ENCODE data around the gene KLRC2. TPM values are rescaled to one million over a fixed set of nuclear protein-coding genes. Genes with fewer than 3 reads are reported as not detected.

The KLRC2 gene
- total and polyA plus RNA-seq, 2 experiments from 2014 or later = not detected

GRCh38 chr12:10386857-10387256 lies 49.0 kb downstream of the KLRC2 start (continued):
- TF ChIP-seq REST (IDR thresholded peaks at IDR 0.05; ENCODE audit: unreplicated experiment) (no peak), ZNF462 (CRISPR knock-in tag; IDR thresholded peaks at IDR 0.05) (no peak), NANOG (IDR thresholded peaks at IDR 0.05; ENCODE audit: borderline replicate concordance) (no peak), STAT1 (IDR thresholded peaks at IDR 0.05; ENCODE audit: unreplicated experiment) (no peak), CREB1 (CRISPR knock-in tag; IDR thresholded peaks at IDR 0.05; ENCODE audit: low read depth) (no peak)

GRCh38 chr12:10385166-10385613 lies 50.6 kb downstream of the KLRC2 start:
- DNase-seq (ENCODE audit: low spot score) = no peak
- TF ChIP-seq CTCF (conservative IDR thresholded peaks at IDR 0.05; ENCODE audit: low read depth in 2 of 2) (no peak), NANOG (IDR thresholded peaks at IDR 0.05; ENCODE audit: borderline replicate concordance) (no peak), ETS1 (IDR thresholded peaks at IDR 0.05) (no peak), ZNF331 (CRISPR knock-in tag; IDR thresholded peaks at IDR 0.05; ENCODE audit: low read depth) (no peak), POLR2AphosphoS5 (IDR thresholded peaks at IDR 0.05; ENCODE audit: low read depth) (no peak)

More at GRCh38 chr12:10385166-10385613, 50.6 kb downstream of the KLRC2 start:
- Mint-ChIP-seq H3K4me3 (no peak overlapping the region), H3K4me1 (no peaks in the 10 kb centered on the region), H3K9me3 (peaks cover 9% of the 10 kb centered on the region; the same call in 2 of the 3 replicates), H3K36me3 (ENCODE audit: low read depth) (peaks cover 3% of the 10 kb centered on the region; the same call in 1 of the 3 replicates), H3K27ac (no peak overlapping the region), H3K27me3 (ENCODE audit: insufficient read depth, low read depth, poor library complexity) (no peaks in the 10 kb centered on the region)
- H4K20me1 ChIP-seq (replicated peaks; ENCODE audit: insufficient read depth) = no peaks in the 10 kb centered on the region
- peaks cover 3% of the 10 kb centered on the region for H3K9me2 ChIP-seq (ENCODE audit: insufficient read depth)
- H2AFZ ChIP-seq = no peak overlapping the region; the same call in 1 of the 2 replicates
- H3K27ac ChIP-seq (ENCODE audit: low read depth) = no peak overlapping the region
- H3K4me3 ChIP-seq = no peak overlapping the region
- H3K36me3 ChIP-seq (ENCODE audit: insufficient read depth) = no peaks in the 10 kb centered on the region
- ATAC-seq = no peak
- H3K27me3 ChIP-seq (ENCODE audit: insufficient read depth) = no peaks in the 10 kb centered on the region
- no peaks in the 10 kb centered on the region for H3K4me1 ChIP-seq (ENCODE audit: insufficient read depth)
- no peak overlapping the region for H3K4me2 ChIP-seq
- H3F3A ChIP-seq (replicated peaks; ENCODE audit: low read depth) = no peaks in the 10 kb centered on the region
- no peaks in the 10 kb centered on the region for H3K79me2 ChIP-seq (replicated peaks; ENCODE audit: insufficient read depth)
